C4-2B (cell line): Measurements from ENCODE around the gene CAMTA1.

Experiments
- ZFX ChIP-seq: fragments of 450-650 bp; IDR thresholded peaks from 2 replicates; pipeline ENCODE4 v1.6.1; 2017
- TF ChIP-seq, protein P1 (sequence below): fragments of 450-650 bp; conservative IDR thresholded peaks from 2 replicates; pipeline ENCODE4 v1.5.1; 2017; ENCODE audit warnings: mild to moderate bottlenecking

DNA sequence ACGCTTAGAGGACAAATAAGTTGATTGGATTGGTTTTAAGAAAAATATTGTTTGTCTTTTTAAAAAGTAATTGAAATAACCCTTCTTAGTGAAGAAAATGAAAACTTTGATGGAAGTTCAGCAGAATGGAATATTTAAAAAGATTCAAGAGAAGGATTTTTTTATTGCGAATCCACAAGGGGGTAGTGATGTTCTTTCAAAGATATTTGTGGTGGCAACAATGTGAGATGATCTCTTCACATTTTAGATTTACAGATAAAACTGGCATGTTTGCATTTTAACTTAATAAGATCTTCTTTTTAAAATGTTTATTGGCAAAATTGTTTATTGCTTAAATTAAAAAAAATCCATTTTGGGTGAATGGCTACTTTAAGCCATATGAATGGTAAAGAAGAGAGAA, 8.9 kb downstream of the CAMTA1 start:
- TF ChIP-seq, protein P1, sequence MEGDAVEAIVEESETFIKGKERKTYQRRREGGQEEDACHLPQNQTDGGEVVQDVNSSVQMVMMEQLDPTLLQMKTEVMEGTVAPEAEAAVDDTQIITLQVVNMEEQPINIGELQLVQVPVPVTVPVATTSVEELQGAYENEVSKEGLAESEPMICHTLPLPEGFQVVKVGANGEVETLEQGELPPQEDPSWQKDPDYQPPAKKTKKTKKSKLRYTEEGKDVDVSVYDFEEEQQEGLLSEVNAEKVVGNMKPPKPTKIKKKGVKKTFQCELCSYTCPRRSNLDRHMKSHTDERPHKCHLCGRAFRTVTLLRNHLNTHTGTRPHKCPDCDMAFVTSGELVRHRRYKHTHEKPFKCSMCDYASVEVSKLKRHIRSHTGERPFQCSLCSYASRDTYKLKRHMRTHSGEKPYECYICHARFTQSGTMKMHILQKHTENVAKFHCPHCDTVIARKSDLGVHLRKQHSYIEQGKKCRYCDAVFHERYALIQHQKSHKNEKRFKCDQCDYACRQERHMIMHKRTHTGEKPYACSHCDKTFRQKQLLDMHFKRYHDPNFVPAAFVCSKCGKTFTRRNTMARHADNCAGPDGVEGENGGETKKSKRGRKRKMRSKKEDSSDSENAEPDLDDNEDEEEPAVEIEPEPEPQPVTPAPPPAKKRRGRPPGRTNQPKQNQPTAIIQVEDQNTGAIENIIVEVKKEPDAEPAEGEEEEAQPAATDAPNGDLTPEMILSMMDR: peak; percentile 66
- TF ChIP-seq ZFX: no peak
